Breast epithelium (tissue), 4 donors: Measurements from ENCODE around the gene ZNF148. TPM values are rescaled to one million over a fixed set of nuclear protein-coding genes. Genes with fewer than 3 reads are reported as not detected.
A peak's percentile ranks its signal among the peaks of the same experiment; 100 is the strongest.

Experiments used
- DNase-seq, 2 donors: peaks; one replicate each; pipeline ENCODE4 v3.0.0-alpha.2; 2019; ENCODE audit warnings: low spot score in 2 of 2
- H3K27ac ChIP-seq, 2 donors: fragments of 200-600 bp; sonication (generic) in 1 of 2; one replicate each; pipeline ENCODE4 v1.5.1; 2016 to 2019; ENCODE audit warnings: mild to moderate bottlenecking in 1 of 2
- H3K27me3 ChIP-seq, 2 donors: fragments of 200-600 bp; sonication (generic) in 1 of 2; one replicate each; pipeline versions ENCODE4 v1.5.1 to v1.6.0; 2017 to 2019; ENCODE audit warnings: control low read depth in 1 of 2, mild to moderate bottlenecking in 1 of 2
- H3K36me3 ChIP-seq: fragments of 200-600 bp; one replicate; pipeline ENCODE4 v1.5.1; 2019
- H3K4me1 ChIP-seq, 2 donors: fragments of 200-600 bp; sonication (generic); one replicate each; pipeline ENCODE4 v1.5.1; 2016 to 2019; ENCODE audit warnings: control low read depth in 1 of 2
- H3K4me3 ChIP-seq, 3 donors: fragments of 200-600 bp; sonication (generic); 1 replicate in 2 of 3; 2 replicates in 1 of 3; pipeline ENCODE4 v1.5.1; 2016 to 2019; ENCODE audit warnings: mild to moderate bottlenecking in 3 of 3, moderate library complexity in 2 of 3
- H3K9me3 ChIP-seq, 2 donors: fragments of 200-600 bp; sonication (generic) in 1 of 2; one replicate each; pipeline ENCODE4 v1.5.1; 2016 to 2019; ENCODE audit warnings: control low read depth in 1 of 2
- CTCF ChIP-seq, 3 donors: fragments of 450-650 bp; IDR thresholded peaks; one replicate each; pipeline ENCODE4 v1.5.1; 2016 to 2017; ENCODE audit warnings: antibody characterized with exemption in 3 of 3, mild to moderate bottlenecking in 3 of 3, moderate library complexity in 3 of 3
- POLR2A ChIP-seq: fragments of 450-650 bp; IDR thresholded peaks from one replicate; pipeline ENCODE4 v1.6.1; 2016; ENCODE audit warnings: antibody characterized with exemption, mild to moderate bottlenecking, moderate library complexity
- POLR2AphosphoS5 ChIP-seq, 3 donors: sonication (generic); formaldehyde crosslinking; IDR thresholded peaks; one replicate each; pipeline ENCODE4 v1.6.1; 2017; ENCODE audit warnings: antibody characterized with exemption in 3 of 3
- intact Hi-C: fragments of 100-400 bp; cut with DNase I; formaldehyde crosslinking; loops from one replicate; pipeline ENCODE4 v1.15.1; 2023; ENCODE audit warnings: low total_unique reads
- total RNA-seq, 3 donors: library from RNA; depleted of rRNA; stranded (reverse); fragments of >200 nt; gene quantifications; one replicate each; pipeline ENCODE4 v1.1.0, GENCODE V29; 2016

Gene ZNF148
- total RNA-seq, 3 donors from 2014 or later, result 29.8 to 47.7 (median 31.8) TPM

- Histone ChIP-seq H3K9me3 (no peaks in the 10 kb centered on the region), H3K4me1 (peaks cover 0 to 7% of the 10 kb centered on the region in 2 donors), H3K27ac (peak overlapping the region; percentile 93 to 94), H3K27me3 (no peaks in the 10 kb centered on the region), H3K36me3 (no peaks in the 10 kb centered on the region), H3K4me3 (peak overlapping the region; percentile 82 to 92 (median 90))
- intact Hi-C loops, result no loop called here
- no peak for TF ChIP-seq CTCF (IDR thresholded peaks at IDR 0.05)
- no peak for TF ChIP-seq POLR2A
- no peak for DNase-seq
These were observed 990 bp upstream of the ZNF148 start for GRCh38 chr3:125375950-125376679.

GRCh38 chr3:125374501-125374995 lies 577 bp downstream of the ZNF148 start:
- Histone ChIP-seq H3K36me3 (no peaks in the 10 kb centered on the region), H3K27me3 (no peaks in the 10 kb centered on the region), H3K27ac (peak overlapping the region; percentile 93 to 94), H3K4me1 (peaks cover 0 to 7% of the 10 kb centered on the region in 2 donors), H3K4me3 (peak overlapping the region; percentile 82 to 92 (median 90)), H3K9me3 (no peaks in the 10 kb centered on the region)
- DNase-seq, result no peak
- intact Hi-C loops, result no loop called here
- TF ChIP-seq POLR2AphosphoS5 (IDR thresholded peaks at IDR 0.05) (no peak), CTCF (IDR thresholded peaks at IDR 0.05) (no peak), POLR2A (no peak)

GRCh38 chr3:125367403-125368230 lies 7.5 kb downstream of the ZNF148 start:
- Histone ChIP-seq H3K27me3 (no peaks in the 10 kb centered on the region), H3K9me3 (no peaks in the 10 kb centered on the region), H3K36me3 (no peaks in the 10 kb centered on the region), H3K4me1 (no peaks in the 10 kb centered on the region), H3K4me3 (no peak overlapping the region), H3K27ac (no peak overlapping the region)
- no peak for DNase-seq
- no peak for TF ChIP-seq POLR2AphosphoS5 (IDR thresholded peaks at IDR 0.05)
- no peak for TF ChIP-seq POLR2A
- no peak for TF ChIP-seq CTCF (IDR thresholded peaks at IDR 0.05)
- intact Hi-C loops, result no loop called here

GRCh38 chr3:125366132-125366531 lies 9.0 kb downstream of the ZNF148 start:
- H3K27me3 ChIP-seq, result no peaks in the 10 kb centered on the region
- H3K36me3 ChIP-seq, result no peaks in the 10 kb centered on the region
- intact Hi-C loops, result no loop called here
- H3K27ac ChIP-seq, result no peak overlapping the region
- no peaks in the 10 kb centered on the region for H3K4me1 ChIP-seq
- H3K4me3 ChIP-seq, result no peak overlapping the region
- no peak for DNase-seq
- TF ChIP-seq CTCF (IDR thresholded peaks at IDR 0.05), result no peak
- TF ChIP-seq POLR2AphosphoS5 (IDR thresholded peaks at IDR 0.05), result no peak
- TF ChIP-seq POLR2A, result no peak
- no peaks in the 10 kb centered on the region for H3K9me3 ChIP-seq

GRCh38 chr3:125359700-125360099 lies 15.4 kb downstream of the ZNF148 start:
- intact Hi-C loops, result no loop called here
- H3K36me3 ChIP-seq, result no peaks in the 10 kb centered on the region
- H3K27ac ChIP-seq, result no peak overlapping the region
- H3K27me3 ChIP-seq, result no peaks in the 10 kb centered on the region
- H3K4me3 ChIP-seq, result no peak overlapping the region
- H3K4me1 ChIP-seq, result peaks cover 0 to 10% of the 10 kb centered on the region in 2 donors
- TF ChIP-seq POLR2A (no peak), POLR2AphosphoS5 (IDR thresholded peaks at IDR 0.05) (no peak), CTCF (IDR thresholded peaks at IDR 0.05) (no peak)
- H3K9me3 ChIP-seq, result no peaks in the 10 kb centered on the region
- no peak for DNase-seq
